K562 (cell line): ENCODE measurements around the gene FNDC11. TPM values are rescaled to one million over a fixed set of nuclear protein-coding genes. Genes with fewer than 3 reads are reported as not detected.

Experiments used
- CBX3 ChIP-seq, 2 experiments: IDR thresholded peaks; 1 replicate in 1 of 2; 2 replicates in 1 of 2; pipeline ENCODE4 v1.6.1; 2012; ENCODE audit warnings: inconsistent platforms in 2 of 2, low read length in 2 of 2, borderline replicate concordance in 1 of 2, control low read depth in 1 of 2
- ESRRA ChIP-seq: fragments of 450-650 bp; IDR thresholded peaks from 2 replicates; pipeline ENCODE4 v1.6.1; 2014; ENCODE audit warnings: low read depth, mild to moderate bottlenecking, moderate library complexity, borderline replicate concordance
- FOXK2 ChIP-seq, 2 experiments: fragments of 450-650 bp; IDR thresholded peaks in 1 of 2; conservative IDR thresholded peaks in 1 of 2; 2 replicates each; pipeline ENCODE4 v1.6.1; 2016; ENCODE audit warnings: low read depth in 2 of 2, mild to moderate bottlenecking in 1 of 2
- FOXO4 ChIP-seq: fragments of 450-650 bp; formaldehyde crosslinking; IDR thresholded peaks from 2 replicates; pipeline ENCODE4 v1.4.0; 2020; ENCODE audit warnings: mild to moderate bottlenecking, moderate library complexity
- HSF4 ChIP-seq: fragments of 250-450 bp; sonication (Bioruptor Pico); IDR thresholded peaks from 2 replicates; pipeline ENCODE4 v2.1.2; 2022; ENCODE audit warnings: mild to moderate bottlenecking, moderate library complexity, borderline replicate concordance
- MECOM ChIP-seq: fragments of 250-450 bp; sonication (Bioruptor Pico); IDR thresholded peaks from 2 replicates; pipeline ENCODE4 v1.8.0; 2022; ENCODE audit warnings: inconsistent platforms
- MTA1 ChIP-seq: fragments of 450-650 bp; IDR thresholded peaks from 2 replicates; pipeline ENCODE4 v1.6.1; 2017; ENCODE audit warnings: borderline replicate concordance
- MYBL2 ChIP-seq, 2 experiments: fragments of 450-650 bp in 1 of 2; sonication (generic) in 1 of 2; formaldehyde crosslinking in 1 of 2; IDR thresholded peaks; 2 replicates each; pipeline versions ENCODE4 v1.6.1 to v1.8.1; 2017 to 2022; ENCODE audit warnings: borderline replicate concordance in 1 of 2, inconsistent platforms in 1 of 2, low read depth in 1 of 2, mild to moderate bottlenecking in 1 of 2, missing genetic modification reagents in 1 of 2, moderate library complexity in 1 of 2
- NR2C2 ChIP-seq, 2 experiments: fragments of 200-800 bp in 1 of 2; sonication (Bioruptor generic) in 1 of 2; sonication (generic) in 1 of 2; formaldehyde crosslinking in 1 of 2; IDR thresholded peaks; 2 replicates each; pipeline versions ENCODE4 v1.6.1 to v1.8.0; 2016 to 2022; ENCODE audit warnings: mild to moderate bottlenecking in 1 of 2, missing compliant biosample characterization in 1 of 2, missing genetic modification characterization in 1 of 2, missing genetic modification reagents in 1 of 2
- POLR2A ChIP-seq: fragments of 450-650 bp; conservative IDR thresholded peaks from 2 replicates; pipeline ENCODE4 v1.6.1; 2016
- PRMT5 ChIP-seq: sonication (generic); formaldehyde crosslinking; IDR thresholded peaks from 2 replicates; pipeline ENCODE4 v1.5.0; 2020; ENCODE audit warnings: missing genetic modification reagents
- SIN3A ChIP-seq, 2 experiments: fragments of 150-350 bp in 1 of 2; IDR thresholded peaks; 2 replicates each; pipeline ENCODE4 v1.6.1; 2011 to 2016; ENCODE audit warnings: borderline replicate concordance in 2 of 2, low read depth in 2 of 2, low read length in 2 of 2, mild to moderate bottlenecking in 2 of 2, moderate library complexity in 2 of 2; ENCODE audit not compliant: control insufficient read depth in 1 of 2
- TEAD2 ChIP-seq: fragments of 450-650 bp; IDR thresholded peaks from 2 replicates; pipeline ENCODE4 v1.6.1; 2016; ENCODE audit warnings: missing genetic modification characterization, control low read depth, missing compliant biosample characterization
- THAP7 ChIP-seq: fragments of 250-450 bp; sonication (Bioruptor Pico); IDR thresholded peaks from 2 replicates; pipeline ENCODE4 v1.5.0; 2021
- THRAP3 ChIP-seq: fragments of 450-650 bp; IDR thresholded peaks from 2 replicates; pipeline ENCODE4 v1.6.1; 2016; ENCODE audit warnings: mild to moderate bottlenecking, inconsistent platforms, borderline replicate concordance
- WHSC1 ChIP-seq: IDR thresholded peaks from one replicate; pipeline ENCODE4 v1.6.1; 2012; ENCODE audit warnings: low read length, control low read depth, inconsistent platforms
- ZNF431 ChIP-seq: sonication (generic); formaldehyde crosslinking; IDR thresholded peaks from 2 replicates; pipeline ENCODE4 v1.8.0; 2022; ENCODE audit warnings: mild to moderate bottlenecking, missing genetic modification reagents
- ZNF699 ChIP-seq: fragments of 250-450 bp; sonication (Bioruptor Pico); IDR thresholded peaks from 2 replicates; pipeline ENCODE4 v1.8.0; 2021; ENCODE audit warnings: mild to moderate bottlenecking, moderate library complexity; ENCODE audit not compliant: insufficient replicate concordance
- polyA plus RNA-seq, 8 experiments: library from polyadenylated mRNA; depleted of rRNA in 4 of 8; stranded (reverse) in 5 of 8; unstranded in 3 of 8; fragments of >200 nt; fragmentation: Nextera tagmentation in 2 of 8; fragmentation: Illumina TruSeq in 1 of 8; extraction: Ambion mirVana in 2 of 8; extraction: Trizol in 1 of 8; gene quantifications; 2 replicates each; pipeline versions ENCODE4 v1.2.1 to v1.2.3, GENCODE V29; 2011 to 2014; ENCODE audit warnings: inconsistent platforms in 1 of 8, missing spikeins in 1 of 8
- total RNA-seq, 7 experiments: library from RNA; depleted of rRNA in 6 of 7; stranded (reverse); fragments of >200 nt in 6 of 7; fragmentation: Illumina TruSeq in 2 of 7; extraction: Trizol in 2 of 7; gene quantifications; 2 replicates each; pipeline versions ENCODE4 v1.2.1 to v1.2.3, GENCODE V29; 2011 to 2021; ENCODE audit warnings: low replicate concordance in 1 of 7
- TF ChIP-seq, protein P1 (sequence below): fragments of 200-800 bp; sonication (Bioruptor generic); IDR thresholded peaks from 2 replicates; pipeline ENCODE4 v1.6.1; 2017; ENCODE audit warnings: missing genetic modification characterization, missing compliant biosample characterization
- TF ChIP-seq, protein P2 (sequence below), 3 experiments: fragments of 200-800 bp in 1 of 3; fragments of 250-450 bp in 1 of 3; fragments of 450-650 bp in 1 of 3; sonication (Bioruptor Pico) in 1 of 3; sonication (Bioruptor generic) in 1 of 3; formaldehyde crosslinking in 1 of 3; IDR thresholded peaks; 2 replicates each; pipeline versions ENCODE4 v1.6.1 to v1.8.0; 2016 to 2022; ENCODE audit warnings: mild to moderate bottlenecking in 2 of 3, missing genetic modification characterization in 2 of 3, missing compliant biosample characterization in 1 of 3, moderate library complexity in 1 of 3

Gene FNDC11
- total and polyA plus RNA-seq, 9 of the 15 experiments (the other 6 are each of a cell fraction or from before 2014, with no cell fraction given): 0.08 to 2.3 (median 0.64) TPM; not detected in 2

GRCh38 chr20:63522981-63523611, 30.9 kb upstream of the FNDC11 start (continued):
- TF ChIP-seq NR2C2 (CRISPR knock-in tag; IDR thresholded peaks at IDR 0.05): peak; percentile 21; the same call in 1 of the 2 replicates
- TF ChIP-seq NR2C2 (tag; IDR thresholded peaks at IDR 0.05): no peak
- no peak for TF ChIP-seq WHSC1
- no peak for TF ChIP-seq TEAD2 (tag)
- no peak for TF ChIP-seq FOXO4 (CRISPR knock-in tag)
- TF ChIP-seq, protein P1, sequence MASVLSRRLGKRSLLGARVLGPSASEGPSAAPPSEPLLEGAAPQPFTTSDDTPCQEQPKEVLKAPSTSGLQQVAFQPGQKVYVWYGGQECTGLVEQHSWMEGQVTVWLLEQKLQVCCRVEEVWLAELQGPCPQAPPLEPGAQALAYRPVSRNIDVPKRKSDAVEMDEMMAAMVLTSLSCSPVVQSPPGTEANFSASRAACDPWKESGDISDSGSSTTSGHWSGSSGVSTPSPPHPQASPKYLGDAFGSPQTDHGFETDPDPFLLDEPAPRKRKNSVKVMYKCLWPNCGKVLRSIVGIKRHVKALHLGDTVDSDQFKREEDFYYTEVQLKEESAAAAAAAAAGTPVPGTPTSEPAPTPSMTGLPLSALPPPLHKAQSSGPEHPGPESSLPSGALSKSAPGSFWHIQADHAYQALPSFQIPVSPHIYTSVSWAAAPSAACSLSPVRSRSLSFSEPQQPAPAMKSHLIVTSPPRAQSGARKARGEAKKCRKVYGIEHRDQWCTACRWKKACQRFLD: no peak
- TF ChIP-seq SIN3A (IDR thresholded peaks at IDR 0.05; ENCODE audit: borderline replicate concordance in 2 of 2, control insufficient read depth in 1 of 2, low read depth in 2 of 2, low read length in 2 of 2): no peak
- TF ChIP-seq, protein P2, sequence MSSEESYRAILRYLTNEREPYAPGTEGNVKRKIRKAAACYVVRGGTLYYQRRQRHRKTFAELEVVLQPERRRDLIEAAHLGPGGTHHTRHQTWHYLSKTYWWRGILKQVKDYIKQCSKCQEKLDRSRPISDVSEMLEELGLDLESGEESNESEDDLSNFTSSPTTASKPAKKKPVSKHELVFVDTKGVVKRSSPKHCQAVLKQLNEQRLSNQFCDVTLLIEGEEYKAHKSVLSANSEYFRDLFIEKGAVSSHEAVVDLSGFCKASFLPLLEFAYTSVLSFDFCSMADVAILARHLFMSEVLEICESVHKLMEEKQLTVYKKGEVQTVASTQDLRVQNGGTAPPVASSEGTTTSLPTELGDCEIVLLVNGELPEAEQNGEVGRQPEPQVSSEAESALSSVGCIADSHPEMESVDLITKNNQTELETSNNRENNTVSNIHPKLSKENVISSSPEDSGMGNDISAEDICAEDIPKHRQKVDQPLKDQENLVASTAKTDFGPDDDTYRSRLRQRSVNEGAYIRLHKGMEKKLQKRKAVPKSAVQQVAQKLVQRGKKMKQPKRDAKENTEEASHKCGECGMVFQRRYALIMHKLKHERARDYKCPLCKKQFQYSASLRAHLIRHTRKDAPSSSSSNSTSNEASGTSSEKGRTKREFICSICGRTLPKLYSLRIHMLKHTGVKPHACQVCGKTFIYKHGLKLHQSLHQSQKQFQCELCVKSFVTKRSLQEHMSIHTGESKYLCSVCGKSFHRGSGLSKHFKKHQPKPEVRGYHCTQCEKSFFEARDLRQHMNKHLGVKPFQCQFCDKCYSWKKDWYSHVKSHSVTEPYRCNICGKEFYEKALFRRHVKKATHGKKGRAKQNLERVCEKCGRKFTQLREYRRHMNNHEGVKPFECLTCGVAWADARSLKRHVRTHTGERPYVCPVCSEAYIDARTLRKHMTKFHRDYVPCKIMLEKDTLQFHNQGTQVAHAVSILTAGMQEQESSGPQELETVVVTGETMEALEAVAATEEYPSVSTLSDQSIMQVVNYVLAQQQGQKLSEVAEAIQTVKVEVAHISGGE (CRISPR knock-in tag; IDR thresholded peaks at IDR 0.05): peak in 1 of 3 experiments; percentile 40; a peak in 1 of 6 replicates
- TF ChIP-seq MTA1: no peak
- TF ChIP-seq FOXK2 (conservative IDR thresholded peaks at IDR 0.05 in 1 of 2, IDR thresholded peaks at IDR 0.05 in 1 of 2; ENCODE audit: low read depth in 2 of 2): no peak
- TF ChIP-seq MYBL2 (IDR thresholded peaks at IDR 0.05; ENCODE audit: low read depth): no peak
- TF ChIP-seq MYBL2 (CRISPR knock-in tag; IDR thresholded peaks at IDR 0.05; ENCODE audit: borderline replicate concordance): no peak
- TF ChIP-seq HSF4 (CRISPR knock-in tag): no peak
- no peak for TF ChIP-seq CBX3 (IDR thresholded peaks at IDR 0.05; ENCODE audit: borderline replicate concordance in 1 of 2, low read length in 2 of 2)
- no peak for TF ChIP-seq MECOM
- TF ChIP-seq ZNF431 (CRISPR knock-in tag): no peak
- no peak for TF ChIP-seq ESRRA
- peak; percentile 29 for TF ChIP-seq POLR2A
- TF ChIP-seq PRMT5 (CRISPR knock-in tag): no peak
- TF ChIP-seq THAP7 (CRISPR knock-in tag): no peak
- no peak for TF ChIP-seq ZNF699 (CRISPR knock-in tag)
- TF ChIP-seq THRAP3: no peak
